T-helper 2 cell (primary cell): Measurements from ENCODE around the gene SMAP2.

ENCODE experiments used
- DNase-seq, 5 experiments: peaks; one replicate each; pipeline versions ENCODE4 v3.0.0 to v3.0.0-alpha.2; 2012 to 2022

The SMAP2 gene

GRCh38 chr1:40422630-40423263 lies 49.2 kb downstream of the SMAP2 start:
- no peak for DNase-seq

GRCh38 chr1:40423264-40423642 lies 49.7 kb downstream of the SMAP2 start:
- DNase-seq = no peak

GRCh38 chr1:40423951-40424618 lies 50.6 kb downstream of the SMAP2 start:
- no peak for DNase-seq

GRCh38 chr1:40425198-40425597 lies 51.7 kb downstream of the SMAP2 start:
- no peak for DNase-seq

- DNase-seq = no peak
These were observed 57.9 kb downstream of the SMAP2 start for GRCh38 chr1:40431385-40431784.

GRCh38 chr1:40432644-40433390 lies 59.3 kb downstream of the SMAP2 start:
- DNase-seq = no peak

GRCh38 chr1:40435471-40435870 lies 61.9 kb downstream of the SMAP2 start:
- DNase-seq = no peak

- DNase-seq = no peak
These were observed 62.3 kb downstream of the SMAP2 start for GRCh38 chr1:40435876-40436275.

GRCh38 chr1:40438391-40439015 lies 65.0 kb downstream of the SMAP2 start:
- peak in 1 of 5 experiments; percentile 7 for DNase-seq

GRCh38 chr1:40439247-40439646 lies 65.7 kb downstream of the SMAP2 start:
- no peak for DNase-seq

- peak; percentile 73 to 88 (median 81) for DNase-seq
These were observed 76.4 kb downstream of the SMAP2 start, which contains the start of gene ZFP69B for GRCh38 chr1:40449684-40450494. Gene ZFP69B (plus strand): TSS chr1:40450476. CDS start chr1:40450962, 486 bp downstream.

- DNase-seq = peak; percentile 18 to 81 (median 71)
These were observed 77.1 kb downstream of the SMAP2 start for GRCh38 chr1:40450495-40451237.

GRCh38 chr1:40451238-40451585 lies 77.7 kb downstream of the SMAP2 start:
- no peak for DNase-seq

GRCh38 chr1:40454873-40455272 lies 81.3 kb downstream of the SMAP2 start:
- no peak for DNase-seq

GRCh38 chr1:40462956-40463590 lies 89.5 kb downstream of the SMAP2 start:
- DNase-seq = no peak

GRCh38 chr1:40469327-40469726 lies 95.8 kb downstream of the SMAP2 start:
- DNase-seq = no peak
